GM12878 (cell line): ENCODE measurements around the gene IPO11. TPM values are rescaled to one million over a fixed set of nuclear protein-coding genes. Genes with fewer than 3 reads are reported as not detected.

Experiments used
- ATAC-seq: fragments of 200-7000 bp; cut with Tn5 transposase; 3 replicates; pipeline ENCODE4 v1.9.1; 2020; ENCODE audit warnings: mild to moderate bottlenecking, moderate library complexity
- BruUV-seq: library from RNA; stranded (reverse); fragments of 400-500 nt; replicated peaks from 2 replicates; lab custom pipeline; 2021; lab: Mats Ljungman, UMichigan
- CTCF ChIA-PET: fragments of 300-600 bp; sonication (Branson Sonifier 250); formaldehyde crosslinking; extraction: SDS; loops from one replicate; lab custom pipeline; 2021; ENCODE audit warnings: inconsistent platforms; lab: Yijun Ruan, JAX
- POLR2A ChIA-PET: fragments of 350-600 bp; formaldehyde crosslinking; extraction: SDS; loops from one replicate; lab custom pipeline; 2021; ENCODE audit warnings: inconsistent platforms; lab: Charles Lee
- RAD21 ChIA-PET: fragments of 300-600 bp; sonication (Branson Sonifier 250); formaldehyde crosslinking; loops from one replicate; lab custom pipeline; 2023; ENCODE audit warnings: antibody characterized with exemption; ENCODE audit not compliant: unreplicated experiment; lab: Charles Lee
- SMC1A ChIA-PET: fragments of 300-600 bp; sonication (Branson Sonifier 250); formaldehyde crosslinking; loops from one replicate; lab custom pipeline; 2023; ENCODE audit not compliant: unreplicated experiment, uncharacterized antibody; lab: Charles Lee
- DNase-seq: peaks from one replicate; pipeline ENCODE4 v3.0.0-alpha.2; 2011; ENCODE audit warnings: low read depth, low spot score
- FAIRE-seq: peaks from 3 replicates; lab custom pipeline; 2011; peaks lifted over from hg19 to GRCh38; lab: Jason Lieb, UNC
- H2AFZ ChIP-seq: 2 replicates; pipeline ENCODE4 v1.6.0; 2011; ENCODE audit warnings: low read depth, low read length, control low read depth; ENCODE audit not compliant: control insufficient read depth
- H3K27ac ChIP-seq: 2 replicates; pipeline ENCODE4 v1.5.1; 2011; ENCODE audit warnings: control low read depth; ENCODE audit not compliant: control insufficient read depth, insufficient read depth
- H3K27me3 ChIP-seq, 2 experiments: replicated peaks in 1 of 2; 2 replicates each; pipeline versions ENCODE4 v1.6.0 to v1.6.1; 2011; ENCODE audit warnings: low read length in 1 of 2; ENCODE audit not compliant: control insufficient read depth in 2 of 2, insufficient read depth in 2 of 2
- H3K36me3 ChIP-seq, 2 experiments: 2 replicates each; pipeline ENCODE4 v1.5.1; 2011; ENCODE audit warnings: low read length in 1 of 2; ENCODE audit not compliant: control insufficient read depth in 2 of 2, insufficient read depth in 2 of 2
- H3K4me1 ChIP-seq: 2 replicates; pipeline ENCODE4 v1.6.1; 2011; ENCODE audit warnings: mild to moderate bottlenecking, low read length, moderate library complexity, mixed read lengths; ENCODE audit not compliant: control insufficient read depth, insufficient read depth
- H3K4me2 ChIP-seq: 2 replicates; pipeline ENCODE4 v1.6.0; 2011; ENCODE audit warnings: control low read depth; ENCODE audit not compliant: control insufficient read depth, insufficient read depth
- H3K4me3 ChIP-seq: fragments of 200-600 bp; sonication (generic); 2 replicates; pipeline ENCODE4 v1.5.1; 2016
- H3K79me2 ChIP-seq: 2 replicates; pipeline ENCODE4 v1.6.0; 2011; ENCODE audit warnings: low read length; ENCODE audit not compliant: control insufficient read depth, insufficient read depth
- H3K9ac ChIP-seq: 2 replicates; pipeline ENCODE4 v1.8.0; 2011; ENCODE audit warnings: low read length, control low read depth, mixed read lengths; ENCODE audit not compliant: control insufficient read depth, insufficient read depth
- H3K9me3 ChIP-seq: replicated peaks from 3 replicates; pipeline ENCODE4 v1.5.1; 2011; ENCODE audit warnings: mild to moderate bottlenecking, low read length; ENCODE audit not compliant: control insufficient read depth, insufficient read depth
- H4K20me1 ChIP-seq: 2 replicates; pipeline ENCODE4 v1.6.0; 2011; ENCODE audit not compliant: control insufficient read depth, insufficient read depth
- BACH1 ChIP-seq: fragments of 450-650 bp; IDR thresholded peaks from 2 replicates; pipeline ENCODE4 v1.6.1; 2017; ENCODE audit warnings: mild to moderate bottlenecking, borderline replicate concordance
- CEBPZ ChIP-seq: fragments of 150-350 bp; IDR thresholded peaks from 2 replicates; pipeline ENCODE4 v1.6.1; 2016; ENCODE audit warnings: low read depth, low read length
- ESRRA ChIP-seq: IDR thresholded peaks from 2 replicates; pipeline ENCODE4 v1.6.1; 2012; ENCODE audit warnings: mild to moderate bottlenecking, low read length, improper control_type of control experiment
- NFYA ChIP-seq: IDR thresholded peaks from 2 replicates; pipeline ENCODE4 v1.6.1; 2011; ENCODE audit warnings: low read depth, mild to moderate bottlenecking, low read length, improper control_type of control experiment, borderline replicate concordance
- ZBTB11 ChIP-seq: fragments of 450-650 bp; formaldehyde crosslinking; IDR thresholded peaks from 2 replicates; pipeline ENCODE4 v1.5.0; 2022; ENCODE audit warnings: mild to moderate bottlenecking, missing genetic modification characterization
- WGBS: methylation state at CpG from one replicate; pipeline ENCODE4 v1.1.6; 2016; ENCODE audit warnings: low lambda C conversion rate; ENCODE audit not compliant: insufficient replicate concordance, insufficient coverage; ENCODE audit errors: missing lambda C conversion rate; 5-methylcytosine and 5-hydroxymethylcytosine counted together
- in situ Hi-C: fragments of 300-500 bp; cut with MboI; formaldehyde crosslinking; loops from 9 replicates; pipeline ENCODE4 v1.14.3; 2018; ENCODE audit warnings: mixed read lengths
- intact Hi-C: fragments of 100-400 bp; cut with micrococcal nuclease; formaldehyde crosslinking; loops from one replicate; pipeline ENCODE4 v1.14.2; 2022; ENCODE audit not compliant: unreplicated experiment
- polyA plus RNA-seq, 11 experiments: library from polyadenylated mRNA; depleted of rRNA in 4 of 11; unstranded in 6 of 11; stranded (reverse) in 5 of 11; fragments of >200 nt; fragmentation: Nextera tagmentation in 4 of 11; fragmentation: Illumina TruSeq in 1 of 11; extraction: Ambion mirVana in 4 of 11; extraction: Trizol in 1 of 11; gene quantifications; 1 replicate in 1 of 11; 2 replicates in 10 of 11; pipeline versions ENCODE4 v1.2.1 to v1.2.3, GENCODE V29; 2011 to 2016; ENCODE audit warnings: inconsistent platforms in 2 of 11, missing spikeins in 2 of 11, low read depth in 1 of 11
- total RNA-seq, 4 experiments: library from RNA; depleted of rRNA in 3 of 4; stranded (reverse); fragments of >200 nt in 3 of 4; fragmentation: Illumina TruSeq in 1 of 4; extraction: Trizol in 1 of 4; gene quantifications; 2 replicates each; pipeline versions ENCODE4 v1.2.1 to v1.2.3, GENCODE V29; 2013 to 2021

IPO11 gene
- total and polyA plus RNA-seq, 10 of the 15 experiments (the other 5 are each of a cell fraction or from before 2014, with no cell fraction given), result 14.1 to 49.3 (median 29.8) TPM

- H3K4me3 ChIP-seq, result no peak overlapping the region
- DNase-seq (no peak), ATAC-seq (no peak), FAIRE-seq (no peak)
- no peak overlapping the region for H2AFZ ChIP-seq
- no peaks in the 10 kb centered on the region for H3K27me3 ChIP-seq
- intact Hi-C loops, result no loop called here
- H3K79me2 ChIP-seq, result no peaks in the 10 kb centered on the region
- H3K9ac ChIP-seq, result no peak overlapping the region
- no peaks in the 10 kb centered on the region for H4K20me1 ChIP-seq
- in situ Hi-C loops, result no loop called here
- no peak overlapping the region for H3K4me2 ChIP-seq
- ChIA-PET POLR2A (no interaction called here), CTCF (interaction anchor here (1.1 kb wide), 1 partner anchor 126 kb away, joined by 3 read pairs; no protein-coding TSS in a partner anchor), RAD21 (no interaction called here), SMC1A (interaction anchor here (0.6 kb wide), 1 partner anchor 57 kb away, joined by 3 read pairs; no protein-coding TSS in a partner anchor)
- no peaks in the 10 kb centered on the region for H3K9me3 ChIP-seq
- no peaks in the 10 kb centered on the region for H3K4me1 ChIP-seq
- 53% methylated on average over 7 of the region's 7 CpGs for WGBS
- H3K27ac ChIP-seq, result no peak overlapping the region
- no peak for TF ChIP-seq ESRRA
- TF ChIP-seq CEBPZ, result no peak
- no peak for TF ChIP-seq ZBTB11 (CRISPR knock-in tag)
- no peak for TF ChIP-seq BACH1
- no peak for TF ChIP-seq NFYA
- no TSS peak for BruUV-seq
- H3K36me3 ChIP-seq, result no peaks in the 10 kb centered on the region
Observed at GRCh38 chr5:62653001-62653863, 240.7 kb downstream of the IPO11 start.
